ENCODE data around the gene EGFR.

The EGFR gene

GRCh38 chr7:55096323-55096722, 77.5 kb downstream of the EGFR start:
- Histone ChIP-seq H3K79me2 (ENCODE audit: insufficient read depth, low read length) (no peaks in the 10 kb centered on the region), H3K9ac (ENCODE audit: low read depth, low read length, poor library complexity, severe bottlenecking) (no peak overlapping the region), H3K4me1 (ENCODE audit: insufficient read depth, low read length, poor library complexity, severe bottlenecking) (no peaks in the 10 kb centered on the region), H4K20me1 (ENCODE audit: insufficient read depth, low read length, poor library complexity, severe bottlenecking) (no peaks in the 10 kb centered on the region), H3K36me3 (ENCODE audit: insufficient read depth, low read length) (no peaks in the 10 kb centered on the region), H3K27me3 (ENCODE audit: insufficient read depth, low read length, poor library complexity, severe bottlenecking) (no peaks in the 10 kb centered on the region), H3K9me2 (replicated peaks; ENCODE audit: low read depth, low read length) (no peaks in the 10 kb centered on the region), H3K4me2 (ENCODE audit: low read depth, low read length, poor library complexity, severe bottlenecking) (no peak overlapping the region), H3F3A (ENCODE audit: low read depth) (no peaks in the 10 kb centered on the region), H2AFZ (ENCODE audit: low read length) (no peak overlapping the region), H3K4me3 (ENCODE audit: low read length, poor library complexity, severe bottlenecking) (no peak overlapping the region), H3K9me3 (ENCODE audit: insufficient read depth, low read depth, low read length) (no peaks in the 10 kb centered on the region; the same call in 1 of the 2 replicates)
- TF ChIP-seq EZH2phosphoT487 (IDR thresholded peaks at IDR 0.05; ENCODE audit: borderline replicate concordance) = no peak
- TF ChIP-seq, protein P1, sequence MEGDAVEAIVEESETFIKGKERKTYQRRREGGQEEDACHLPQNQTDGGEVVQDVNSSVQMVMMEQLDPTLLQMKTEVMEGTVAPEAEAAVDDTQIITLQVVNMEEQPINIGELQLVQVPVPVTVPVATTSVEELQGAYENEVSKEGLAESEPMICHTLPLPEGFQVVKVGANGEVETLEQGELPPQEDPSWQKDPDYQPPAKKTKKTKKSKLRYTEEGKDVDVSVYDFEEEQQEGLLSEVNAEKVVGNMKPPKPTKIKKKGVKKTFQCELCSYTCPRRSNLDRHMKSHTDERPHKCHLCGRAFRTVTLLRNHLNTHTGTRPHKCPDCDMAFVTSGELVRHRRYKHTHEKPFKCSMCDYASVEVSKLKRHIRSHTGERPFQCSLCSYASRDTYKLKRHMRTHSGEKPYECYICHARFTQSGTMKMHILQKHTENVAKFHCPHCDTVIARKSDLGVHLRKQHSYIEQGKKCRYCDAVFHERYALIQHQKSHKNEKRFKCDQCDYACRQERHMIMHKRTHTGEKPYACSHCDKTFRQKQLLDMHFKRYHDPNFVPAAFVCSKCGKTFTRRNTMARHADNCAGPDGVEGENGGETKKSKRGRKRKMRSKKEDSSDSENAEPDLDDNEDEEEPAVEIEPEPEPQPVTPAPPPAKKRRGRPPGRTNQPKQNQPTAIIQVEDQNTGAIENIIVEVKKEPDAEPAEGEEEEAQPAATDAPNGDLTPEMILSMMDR (conservative IDR thresholded peaks at IDR 0.05; ENCODE audit: low read length) = no peak

GRCh38 chr7:55097100-55097499, 78.3 kb downstream of the EGFR start:
- Histone ChIP-seq H2AFZ (ENCODE audit: low read length) (no peak overlapping the region), H3K9me3 (ENCODE audit: insufficient read depth, low read depth, low read length) (no peaks in the 10 kb centered on the region; the same call in 1 of the 2 replicates), H3K9ac (ENCODE audit: low read depth, low read length, poor library complexity, severe bottlenecking) (no peak overlapping the region), H3K4me2 (ENCODE audit: low read depth, low read length, poor library complexity, severe bottlenecking) (no peak overlapping the region), H4K20me1 (ENCODE audit: insufficient read depth, low read length, poor library complexity, severe bottlenecking) (no peaks in the 10 kb centered on the region), H3K79me2 (ENCODE audit: insufficient read depth, low read length) (no peaks in the 10 kb centered on the region), H3K9me2 (replicated peaks; ENCODE audit: low read depth, low read length) (no peaks in the 10 kb centered on the region), H3K4me1 (ENCODE audit: insufficient read depth, low read length, poor library complexity, severe bottlenecking) (no peaks in the 10 kb centered on the region), H3K36me3 (ENCODE audit: insufficient read depth, low read length) (no peaks in the 10 kb centered on the region), H3K4me3 (ENCODE audit: low read length, poor library complexity, severe bottlenecking) (no peak overlapping the region), H3F3A (ENCODE audit: low read depth) (no peaks in the 10 kb centered on the region), H3K27me3 (ENCODE audit: insufficient read depth, low read length, poor library complexity, severe bottlenecking) (no peaks in the 10 kb centered on the region)
- TF ChIP-seq, protein P1 (conservative IDR thresholded peaks at IDR 0.05; ENCODE audit: low read length) = no peak
- no peak for TF ChIP-seq EZH2phosphoT487 (IDR thresholded peaks at IDR 0.05; ENCODE audit: borderline replicate concordance)

DNA sequence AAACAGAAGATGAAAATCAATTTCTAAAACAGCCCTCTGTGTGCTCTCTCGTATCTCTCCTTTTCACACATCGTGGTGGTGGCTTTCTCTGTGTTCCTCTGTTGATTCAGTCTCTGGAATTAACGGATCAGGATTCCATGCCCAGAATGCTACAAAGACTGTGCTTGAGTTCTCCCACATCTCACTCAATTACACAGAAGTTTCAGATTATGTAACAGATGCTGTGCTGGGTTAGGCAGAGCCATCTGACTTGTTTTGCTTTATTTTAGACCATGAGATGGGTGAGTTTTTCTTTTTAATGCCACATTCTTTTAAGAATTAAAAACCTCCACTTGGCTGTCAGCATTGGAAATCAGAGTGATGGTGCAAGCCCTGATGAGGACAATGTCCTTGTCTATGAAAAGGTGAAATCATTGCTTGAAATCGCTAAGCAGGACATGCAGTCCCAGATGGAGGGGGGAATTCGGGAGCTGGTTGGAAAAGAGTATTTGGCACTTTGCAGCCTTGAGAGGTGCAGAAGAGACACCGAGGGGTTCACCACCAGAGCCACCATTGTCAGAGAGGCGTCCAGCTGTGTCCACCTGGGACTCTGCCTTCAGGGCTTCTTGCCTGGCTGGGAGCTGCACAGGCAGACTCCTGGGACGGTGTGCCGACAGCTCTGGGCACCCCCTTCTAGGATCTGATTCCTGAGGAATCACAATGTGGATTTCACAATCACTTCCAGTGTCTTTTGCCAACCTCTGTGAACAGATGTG, 80.4 kb downstream of the EGFR start:
- H3K9ac ChIP-seq (ENCODE audit: low read depth, low read length, poor library complexity, severe bottlenecking) = no peak overlapping the region
- H3K4me3 ChIP-seq (ENCODE audit: low read length, poor library complexity, severe bottlenecking) = no peak overlapping the region
- H3K4me1 ChIP-seq (ENCODE audit: insufficient read depth, low read length, poor library complexity, severe bottlenecking) = no peaks in the 10 kb centered on the region
- no peaks in the 10 kb centered on the region for H4K20me1 ChIP-seq (ENCODE audit: insufficient read depth, low read length, poor library complexity, severe bottlenecking)
- no peaks in the 10 kb centered on the region for H3K79me2 ChIP-seq (ENCODE audit: insufficient read depth, low read length)
- H3F3A ChIP-seq (ENCODE audit: low read depth) = no peaks in the 10 kb centered on the region
- H3K36me3 ChIP-seq (ENCODE audit: insufficient read depth, low read length) = no peaks in the 10 kb centered on the region
- H3K4me2 ChIP-seq (ENCODE audit: low read depth, low read length, poor library complexity, severe bottlenecking) = no peak overlapping the region
- H3K9me2 ChIP-seq (replicated peaks; ENCODE audit: low read depth, low read length) = no peaks in the 10 kb centered on the region
- no peaks in the 10 kb centered on the region; the same call in 1 of the 2 replicates for H3K9me3 ChIP-seq (ENCODE audit: insufficient read depth, low read depth, low read length)
- H3K27me3 ChIP-seq (ENCODE audit: insufficient read depth, low read length, poor library complexity, severe bottlenecking) = no peaks in the 10 kb centered on the region
- H2AFZ ChIP-seq (ENCODE audit: low read length) = no peak overlapping the region
- TF ChIP-seq EZH2phosphoT487 (IDR thresholded peaks at IDR 0.05; ENCODE audit: borderline replicate concordance) = no peak
- TF ChIP-seq, protein P1 (conservative IDR thresholded peaks at IDR 0.05; ENCODE audit: low read length) = no peak

Data from Loucy (cell line).